Measurements from ENCODE around the gene SPO11.
"Not testable (repeated sequence)": the region's sequence is repeated elsewhere in the genome, so short reads cannot be mapped to it uniquely, and the experiment has no call there.

Gene SPO11

DNA sequence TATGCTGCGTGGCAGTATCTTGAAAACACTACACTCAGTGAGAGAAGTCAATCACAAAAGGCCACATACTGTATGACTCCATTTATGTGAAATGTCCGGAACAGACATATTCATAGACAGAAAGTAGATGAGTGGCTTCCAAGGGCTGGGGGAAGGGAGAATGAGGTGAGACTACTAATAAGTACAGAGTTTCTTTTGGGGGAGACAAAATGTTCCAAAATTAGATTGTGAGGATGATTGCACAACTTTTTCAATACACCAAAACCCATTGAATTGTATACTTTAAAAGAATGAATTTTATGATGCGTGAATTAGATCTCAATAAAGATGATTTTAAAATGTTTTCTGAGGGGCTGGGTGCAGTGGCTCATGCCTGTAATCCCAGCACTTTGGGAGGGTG is 9.2 kb upstream of the SPO11 start:
- Mint-ChIP-seq H3K27me3 (peaks cover 26% of the 10 kb centered on the region), H3K27ac (no peak overlapping the region), H3K36me3 (peaks cover 3% of the 10 kb centered on the region), H3K4me3 (no peak overlapping the region), H3K4me1 (no peaks in the 10 kb centered on the region), H3K9me3 (peaks cover 3% of the 10 kb centered on the region)

DNA sequence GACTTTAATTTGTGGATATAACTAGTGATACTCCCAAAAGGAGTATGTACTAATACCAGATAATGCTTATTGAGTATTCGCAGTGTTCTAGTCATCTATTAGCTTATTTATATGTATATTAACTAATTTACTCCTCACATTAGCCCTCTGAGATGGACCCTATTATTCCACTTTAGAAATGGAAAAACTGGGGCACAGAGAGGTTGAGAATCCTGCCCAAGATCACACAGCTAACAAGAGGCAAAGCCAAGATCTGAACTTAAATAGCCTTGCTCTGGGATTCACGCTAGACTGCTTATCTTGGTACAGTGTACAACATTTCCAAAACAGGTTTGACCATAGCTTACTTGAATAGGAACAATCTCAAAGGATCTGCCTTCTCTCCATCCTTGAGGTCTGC is 8.5 kb upstream of the SPO11 start:
- Mint-ChIP-seq H3K4me1 (no peaks in the 10 kb centered on the region), H3K4me3 (no peak overlapping the region), H3K9me3 (peaks cover 3% of the 10 kb centered on the region), H3K27ac (no peak overlapping the region), H3K27me3 (peaks cover 25% of the 10 kb centered on the region), H3K36me3 (peaks cover 3% of the 10 kb centered on the region)

DNA sequence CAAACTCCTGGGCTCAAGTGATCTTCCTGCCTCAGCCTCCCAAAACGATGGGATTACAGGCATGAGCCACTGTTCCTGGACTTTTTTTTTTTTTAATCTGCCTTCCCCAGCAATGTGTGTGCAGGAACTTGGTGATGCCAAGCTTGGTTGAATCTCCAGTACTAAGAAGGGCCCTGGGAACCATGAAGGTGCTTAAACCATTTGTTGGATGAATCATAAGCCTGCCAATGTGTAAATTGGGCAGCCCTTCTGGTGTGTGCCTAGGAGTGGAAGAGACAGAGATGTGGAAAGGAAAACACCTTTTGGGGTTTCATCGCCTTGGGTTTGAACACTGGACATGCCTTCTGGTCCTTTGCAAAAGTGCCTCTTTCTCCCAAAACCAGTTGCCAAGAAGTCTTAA is 7.1 kb upstream of the SPO11 start:
- Mint-ChIP-seq H3K27me3 (peaks cover 25% of the 10 kb centered on the region), H3K36me3 (peaks cover 3% of the 10 kb centered on the region), H3K27ac (no peak overlapping the region), H3K4me1 (no peaks in the 10 kb centered on the region), H3K4me3 (no peak overlapping the region), H3K9me3 (peaks cover 3% of the 10 kb centered on the region)

DNA sequence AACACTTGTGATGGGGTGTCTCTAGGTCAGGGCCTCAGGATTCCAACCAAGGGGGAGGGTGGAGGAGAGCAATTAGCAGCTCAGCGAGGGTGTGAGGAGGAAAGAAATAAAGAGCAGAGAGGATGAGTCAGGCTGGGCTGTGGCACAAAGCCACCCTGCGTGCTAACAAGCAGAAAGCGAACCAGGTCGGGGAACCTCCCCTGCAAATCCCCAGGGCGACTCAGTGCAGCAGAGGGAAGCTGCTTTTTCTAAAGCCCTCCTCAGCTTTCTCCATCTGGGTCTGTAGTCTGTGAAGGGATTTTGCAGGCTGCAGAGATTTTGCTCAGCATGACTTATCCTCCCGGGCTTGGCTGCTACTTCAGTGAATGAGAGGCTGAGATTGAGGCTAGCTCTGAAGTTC is 6.6 kb upstream of the SPO11 start:
- Mint-ChIP-seq H3K27ac (no peak overlapping the region), H3K9me3 (peaks cover 3% of the 10 kb centered on the region), H3K36me3 (peaks cover 3% of the 10 kb centered on the region), H3K4me3 (no peak overlapping the region), H3K27me3 (peaks cover 25% of the 10 kb centered on the region), H3K4me1 (no peaks in the 10 kb centered on the region)

DNA sequence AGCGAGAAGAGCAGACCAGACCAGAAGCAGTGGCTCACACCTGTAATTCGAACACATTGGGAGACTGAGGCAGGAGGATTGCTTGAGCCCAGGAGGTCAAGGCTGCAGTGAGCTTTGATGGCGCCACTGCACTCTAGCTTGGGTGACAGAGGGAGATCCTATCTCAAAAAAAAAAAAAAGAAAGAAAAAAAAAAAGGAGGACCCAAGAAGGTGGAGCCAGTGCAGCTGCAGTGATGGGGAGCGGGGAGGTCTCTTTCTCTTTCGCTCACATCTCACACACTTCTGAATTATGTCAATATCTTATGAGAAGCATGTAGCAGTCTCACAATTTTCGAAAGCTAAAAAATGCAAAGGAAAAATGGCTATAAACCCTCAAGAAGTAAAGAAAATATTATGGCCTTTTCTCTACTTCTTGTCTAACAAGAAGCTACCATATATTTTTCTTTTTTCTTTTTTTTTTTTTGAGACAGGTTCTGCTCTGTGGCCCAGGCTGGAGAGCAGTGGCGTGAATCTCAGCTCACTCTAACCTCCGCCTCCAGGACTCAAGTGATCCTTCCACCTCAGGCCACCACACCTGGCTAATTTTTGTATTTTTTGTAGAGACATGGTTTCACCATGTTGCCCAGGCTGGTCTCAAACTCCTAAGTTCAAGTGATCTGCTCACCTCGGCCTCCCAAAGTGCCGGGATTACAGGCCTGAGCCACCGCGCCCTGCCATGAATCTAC is 3.8 kb upstream of the SPO11 start:
- Mint-ChIP-seq H3K27ac (no peak overlapping the region), H3K36me3 (peaks cover 3% of the 10 kb centered on the region), H3K27me3 (peaks cover 23% of the 10 kb centered on the region), H3K4me1 (no peaks in the 10 kb centered on the region), H3K9me3 (peaks cover 3% of the 10 kb centered on the region), H3K4me3 (no peak overlapping the region)

DNA sequence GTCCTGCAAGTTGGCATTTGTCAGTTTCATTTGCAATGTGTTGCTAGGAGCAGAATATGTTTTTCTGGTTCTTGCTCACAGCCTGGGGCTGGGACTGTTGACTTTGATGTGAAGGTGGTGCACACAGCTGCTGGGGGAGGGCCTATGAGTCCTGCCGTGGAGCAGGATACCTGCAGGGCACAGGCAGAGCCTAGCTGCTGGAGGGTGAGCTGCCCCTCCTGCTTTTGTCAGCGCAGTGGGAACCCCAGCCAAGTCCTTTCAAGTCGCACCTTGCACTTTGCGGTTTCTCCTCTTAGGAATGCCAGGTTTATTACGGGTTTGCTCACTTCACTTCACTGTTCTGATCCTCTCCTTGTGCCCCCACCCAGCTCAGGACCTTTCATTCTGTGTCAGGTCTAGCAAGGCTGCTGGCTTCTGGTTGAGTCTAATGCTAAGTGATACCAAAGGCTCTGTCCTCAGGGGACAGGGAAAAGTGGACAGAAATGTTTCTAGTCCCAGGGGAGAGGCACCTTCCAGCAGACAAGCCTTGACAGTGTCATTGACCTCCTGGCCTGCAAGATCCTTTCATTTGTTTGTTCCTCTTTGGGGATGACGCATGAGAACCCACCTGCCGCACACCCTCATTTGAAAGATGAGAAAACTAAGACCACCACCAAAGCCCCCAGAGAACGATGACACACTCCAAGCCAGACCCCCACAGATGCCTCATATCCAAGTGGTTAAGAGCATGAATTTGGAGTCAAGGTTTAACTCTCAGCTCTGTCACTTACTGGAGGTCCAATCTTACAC is 2.7 kb upstream of the SPO11 start:
- no peaks in the 10 kb centered on the region for H3K4me1 Mint-ChIP-seq

DNA sequence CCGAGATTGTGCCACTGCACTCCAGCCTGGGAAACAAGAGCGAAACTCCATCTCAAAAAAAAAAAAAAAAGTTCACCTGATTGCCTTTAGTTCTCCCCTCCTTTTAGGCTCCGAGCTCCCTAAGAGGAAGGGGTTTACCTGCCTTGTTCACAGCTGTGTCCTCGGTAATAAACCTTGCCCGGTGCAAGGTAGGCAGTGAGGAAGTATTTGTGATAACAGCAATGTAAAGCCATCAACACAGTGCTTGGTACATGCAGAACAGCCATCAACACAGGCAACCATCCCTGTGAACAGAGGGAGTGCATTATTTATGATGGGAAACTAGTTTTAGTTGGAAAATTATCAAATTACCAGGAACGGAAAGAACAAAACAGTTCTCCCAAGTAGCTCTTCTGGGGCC is 1.8 kb upstream of the SPO11 start:
- peaks cover 3% of the 10 kb centered on the region for H3K36me3 Mint-ChIP-seq
- no peak overlapping the region for H3K27ac Mint-ChIP-seq
- H3K4me3 Mint-ChIP-seq: no peak overlapping the region
- H3K9me3 Mint-ChIP-seq: peaks cover 3% of the 10 kb centered on the region
- H3K4me1 Mint-ChIP-seq: no peaks in the 10 kb centered on the region
- peaks cover 22% of the 10 kb centered on the region for H3K27me3 Mint-ChIP-seq

More for the DNA sequence above, 2.7 kb upstream of the SPO11 start:
- Mint-ChIP-seq H3K27me3 (peaks cover 25% of the 10 kb centered on the region), H3K27ac (no peak overlapping the region), H3K36me3 (peaks cover 3% of the 10 kb centered on the region), H3K9me3 (peaks cover 3% of the 10 kb centered on the region), H3K4me3 (no peak overlapping the region)

DNA sequence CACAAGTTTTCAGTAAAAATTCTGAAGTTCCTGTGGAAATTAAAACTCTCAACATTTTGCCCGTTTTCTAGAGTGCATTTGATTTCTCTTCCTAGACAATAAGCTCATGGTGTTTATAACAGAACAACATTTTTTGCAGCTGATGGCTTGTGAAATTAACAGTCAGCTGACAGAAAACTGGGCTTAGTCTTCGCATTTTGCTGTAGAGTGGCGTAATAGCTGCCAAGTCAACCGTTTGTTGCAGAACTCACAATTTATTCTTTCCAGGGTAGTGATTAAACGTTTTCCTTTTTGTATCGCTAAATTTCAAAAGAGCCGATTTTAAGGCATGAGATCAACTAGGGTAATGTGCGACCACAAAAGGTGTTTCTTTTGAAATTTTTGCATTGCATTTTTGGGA is 1.4 kb downstream of the SPO11 start:
- no peaks in the 10 kb centered on the region for H3K36me3 Mint-ChIP-seq
- no peak overlapping the region for H3K4me3 Mint-ChIP-seq
- H3K4me1 Mint-ChIP-seq: no peaks in the 10 kb centered on the region
- H3K27ac Mint-ChIP-seq: peak overlapping the region; percentile 27
- peaks cover 16% of the 10 kb centered on the region for H3K27me3 Mint-ChIP-seq
- no peaks in the 10 kb centered on the region for H3K9me3 Mint-ChIP-seq

DNA sequence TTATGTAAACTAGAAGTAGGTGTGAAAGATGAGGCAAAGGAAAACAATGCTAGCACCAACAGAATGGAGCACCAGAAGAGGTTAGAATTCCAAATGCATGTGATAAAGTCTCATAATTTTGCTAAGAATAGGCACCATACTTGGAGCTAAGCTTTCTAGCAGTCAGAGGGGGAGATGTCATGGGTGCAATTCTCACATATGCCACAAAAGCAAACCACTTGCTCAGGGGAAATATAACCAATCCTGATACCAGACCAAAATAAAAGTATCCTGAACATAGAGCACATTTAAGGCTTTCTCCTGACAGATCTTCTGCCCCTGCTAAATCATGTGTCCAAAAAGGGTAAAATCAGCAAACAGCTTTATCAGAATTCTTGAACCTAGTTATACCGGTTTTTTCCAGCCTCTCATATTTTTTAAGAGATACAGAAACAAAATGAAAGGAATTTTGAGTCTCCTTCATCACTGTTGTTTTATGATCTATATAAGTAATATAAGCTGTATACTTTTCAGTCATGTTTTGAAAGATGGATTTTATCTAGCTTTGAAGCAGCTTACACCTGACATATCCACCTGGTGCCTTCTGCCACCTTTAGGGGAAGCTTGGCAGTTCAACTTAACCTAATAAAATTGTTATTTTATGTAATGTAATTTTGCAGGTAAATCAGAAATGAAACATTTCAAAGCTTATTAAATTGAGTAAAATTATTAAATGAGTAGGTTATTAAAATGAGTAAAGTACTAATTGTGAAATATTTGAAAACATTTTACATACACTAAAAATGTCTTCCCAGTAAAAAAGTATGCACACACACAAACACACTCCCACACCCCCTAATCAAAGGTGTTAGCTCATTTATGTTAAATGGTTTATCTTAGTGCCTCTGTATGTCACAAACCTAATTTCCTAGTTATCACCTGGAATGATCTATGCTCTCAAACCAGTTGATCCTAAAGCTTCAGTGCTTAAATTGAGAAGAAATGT is 2.8 kb downstream of the SPO11 start:
- H3K9me3 Mint-ChIP-seq: no peaks in the 10 kb centered on the region

DNA sequence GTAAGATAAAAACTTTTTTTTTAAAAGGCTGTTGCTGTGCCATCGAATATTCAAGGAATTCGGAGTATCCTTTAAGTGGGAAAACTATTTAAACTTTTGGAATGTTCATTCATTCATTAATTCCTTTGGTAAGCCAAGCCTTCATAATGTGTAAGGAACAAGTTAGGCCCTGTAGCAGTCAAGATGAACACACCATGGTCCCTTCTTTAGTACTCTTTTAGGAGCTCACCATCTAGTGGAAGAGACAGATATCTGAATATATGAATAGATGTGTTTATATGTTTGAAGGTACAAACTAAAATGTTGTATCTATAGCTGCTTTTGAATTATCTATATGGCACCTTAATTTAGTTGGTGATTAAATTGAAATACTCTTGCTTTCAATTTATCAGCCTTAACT is 5.8 kb downstream of the SPO11 start:
- no peaks in the 10 kb centered on the region for H3K36me3 Mint-ChIP-seq
- no peaks in the 10 kb centered on the region for H3K9me3 Mint-ChIP-seq
- H3K4me3 Mint-ChIP-seq: no peak overlapping the region
- H3K27ac Mint-ChIP-seq: no peak overlapping the region
- H3K4me1 Mint-ChIP-seq: no peaks in the 10 kb centered on the region
- H3K27me3 Mint-ChIP-seq: peaks cover 22% of the 10 kb centered on the region

More for the DNA sequence above, 2.8 kb downstream of the SPO11 start:
- Mint-ChIP-seq H3K27me3 (peaks cover 22% of the 10 kb centered on the region), H3K4me1 (no peaks in the 10 kb centered on the region), H3K27ac (no peak overlapping the region), H3K36me3 (no peaks in the 10 kb centered on the region), H3K4me3 (no peak overlapping the region)

DNA sequence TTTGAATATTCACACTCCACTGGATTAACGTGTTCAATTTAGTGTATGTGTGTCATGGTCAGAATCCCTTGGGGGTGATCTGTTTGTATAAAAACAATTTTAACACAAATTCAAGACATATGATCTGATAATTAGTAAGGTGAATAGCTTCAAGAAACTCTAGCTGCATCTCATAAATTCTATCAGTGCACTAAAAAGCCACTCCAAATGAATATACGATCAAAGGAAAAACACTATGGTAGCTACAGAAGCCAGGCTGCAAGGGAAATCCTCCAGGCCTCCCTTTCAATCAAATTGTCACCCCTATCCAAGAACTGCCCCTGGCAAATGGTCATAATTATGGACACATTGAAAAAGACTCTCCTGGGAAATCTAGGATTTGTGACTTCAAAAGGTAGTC is 12.1 kb downstream of the SPO11 start:
- no peaks in the 10 kb centered on the region for H3K4me1 Mint-ChIP-seq
- H3K36me3 Mint-ChIP-seq: no peaks in the 10 kb centered on the region
- no peaks in the 10 kb centered on the region for H3K9me3 Mint-ChIP-seq
- H3K27ac Mint-ChIP-seq: no peak overlapping the region
- peaks cover 7% of the 10 kb centered on the region for H3K27me3 Mint-ChIP-seq
- H3K4me3 Mint-ChIP-seq: no peak overlapping the region

DNA sequence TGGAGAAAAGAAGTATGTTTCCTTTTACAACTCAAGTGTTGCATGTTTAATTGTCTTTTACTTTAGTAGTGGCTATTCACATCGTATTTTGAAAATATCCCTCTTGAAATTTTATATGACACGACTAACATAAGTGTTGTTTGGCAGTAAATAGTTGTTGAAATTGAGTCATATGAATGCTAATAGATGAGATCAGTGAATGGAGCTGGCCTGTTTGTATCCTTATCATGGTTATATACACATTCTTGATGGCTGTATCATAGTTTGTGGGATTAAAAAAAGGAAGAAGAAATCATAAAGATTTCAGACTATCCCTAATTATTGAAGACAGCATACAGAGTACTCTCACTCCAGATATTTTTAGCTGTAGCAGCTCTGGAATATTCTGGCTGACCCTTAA is 13.2 kb downstream of the SPO11 start:
- H3K9me3 Mint-ChIP-seq: no peaks in the 10 kb centered on the region
- peaks cover 4% of the 10 kb centered on the region for H3K27me3 Mint-ChIP-seq
- no peak overlapping the region for H3K4me3 Mint-ChIP-seq
- no peak overlapping the region for H3K27ac Mint-ChIP-seq
- no peaks in the 10 kb centered on the region for H3K4me1 Mint-ChIP-seq
- no peaks in the 10 kb centered on the region for H3K36me3 Mint-ChIP-seq

DNA sequence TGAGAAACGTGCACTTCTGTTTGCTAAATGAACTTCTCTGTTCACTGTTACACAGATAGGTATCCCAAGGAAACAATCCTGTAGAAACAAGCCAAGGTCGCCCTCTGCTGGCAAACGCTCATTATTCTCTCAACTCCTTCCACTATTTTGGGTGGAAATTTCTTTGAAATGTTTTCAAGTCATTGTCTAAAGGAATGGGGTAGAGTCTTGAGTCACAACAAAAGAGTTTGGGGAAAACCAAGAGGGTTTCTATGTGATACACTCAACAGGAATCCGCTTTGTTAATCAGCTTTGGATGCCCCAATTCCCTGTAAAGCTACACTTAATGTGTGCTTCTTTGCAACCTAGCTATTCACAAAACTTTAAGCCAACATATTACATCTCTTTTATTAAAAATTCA is 16.9 kb downstream of the SPO11 start:
- Mint-ChIP-seq H3K36me3 (no peaks in the 10 kb centered on the region), H3K4me3 (no peak overlapping the region), H3K4me1 (peaks cover 6% of the 10 kb centered on the region)

DNA sequence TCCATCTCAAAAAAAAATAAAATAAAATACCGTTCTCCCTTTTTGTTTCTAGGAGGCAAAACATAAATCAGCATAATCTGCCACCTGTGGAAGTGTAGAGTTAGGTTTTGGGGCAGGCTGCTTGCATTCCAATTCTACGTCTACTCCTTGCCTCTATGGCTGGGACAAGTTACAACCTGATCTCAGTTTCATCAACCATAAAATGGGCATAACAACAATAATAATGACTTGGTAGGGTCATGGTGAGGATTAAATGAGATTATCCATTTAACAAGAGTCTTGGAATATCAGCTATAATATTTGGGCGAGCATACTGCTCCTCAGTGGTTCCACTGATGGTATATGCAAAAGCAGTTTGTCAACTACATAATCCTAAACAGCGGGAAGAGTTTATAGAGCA is 17.8 kb downstream of the SPO11 start:
- H3K4me1 Mint-ChIP-seq: peaks cover 14% of the 10 kb centered on the region
- no peak overlapping the region for H3K4me3 Mint-ChIP-seq
- H3K36me3 Mint-ChIP-seq: peaks cover 2% of the 10 kb centered on the region
- peaks cover 3% of the 10 kb centered on the region for H3K27me3 Mint-ChIP-seq
- H3K9me3 Mint-ChIP-seq: no peaks in the 10 kb centered on the region
- H3K27ac Mint-ChIP-seq: no peak overlapping the region

More for the DNA sequence above, 16.9 kb downstream of the SPO11 start:
- no peaks in the 10 kb centered on the region for H3K9me3 Mint-ChIP-seq
- H3K27me3 Mint-ChIP-seq: peaks cover 5% of the 10 kb centered on the region
- H3K27ac Mint-ChIP-seq: no peak overlapping the region

DNA sequence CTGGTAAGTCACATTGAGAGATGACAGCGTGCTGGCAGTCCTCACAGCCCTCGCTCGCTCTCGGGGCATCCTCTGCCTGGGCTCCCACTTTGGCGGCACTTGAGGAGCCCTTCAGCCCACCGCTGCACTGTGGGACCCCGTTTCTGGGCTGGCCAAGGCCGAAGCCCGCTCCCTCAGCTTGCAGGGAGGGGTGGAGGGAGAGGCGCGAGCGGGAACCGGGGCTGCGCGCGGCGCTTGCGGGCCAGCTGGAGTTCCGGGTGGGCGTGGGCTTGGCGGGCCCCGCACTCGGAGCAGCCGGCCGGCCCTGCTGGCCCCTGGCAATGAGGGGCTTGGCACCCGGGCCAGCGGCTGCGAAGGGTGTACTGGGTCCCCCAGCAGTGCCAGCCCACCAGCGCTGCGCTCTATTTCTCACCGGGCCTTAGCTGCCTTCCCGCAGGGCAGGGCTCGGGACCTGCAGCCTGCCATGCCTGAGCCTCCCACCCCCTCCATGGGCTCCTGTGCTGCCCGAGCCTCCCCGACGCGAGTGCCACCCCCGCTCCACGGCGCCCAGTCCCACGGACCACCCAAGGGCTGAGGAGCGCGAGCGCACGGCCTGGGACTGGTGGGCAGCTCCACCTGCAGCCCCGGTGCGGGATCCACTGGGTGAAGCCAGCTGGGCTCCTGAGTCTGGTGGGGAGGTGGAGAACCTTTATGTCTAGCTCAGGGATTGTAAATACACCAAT is 18.8 kb downstream of the SPO11 start:
- H3K4me1 Mint-ChIP-seq: peaks cover 21% of the 10 kb centered on the region

More for the DNA sequence above, 18.8 kb downstream of the SPO11 start:
- not testable (repeated sequence) for H3K27ac Mint-ChIP-seq, H3K36me3 Mint-ChIP-seq, H3K9me3 Mint-ChIP-seq, H3K27me3 Mint-ChIP-seq, H3K4me3 Mint-ChIP-seq

Data from activated naive CD4-positive, alpha-beta T cell treated with anti-CD3 and anti-CD28 coated beads, Interleukin-2, amount 50 U/mL, for 24 hours (primary cell).